Measurements from ENCODE around the gene SIAH2.

GRCh38 chr3:150790629-150791028 is 27.7 kb upstream of the SIAH2 start:
- TF ChIP-seq CTCF (conservative IDR thresholded peaks at IDR 0.05) (no peak), ZFX (IDR thresholded peaks at IDR 0.05) (no peak)
